Psoas muscle (tissue), 8 donors: ENCODE data around the gene ORC3. TPM values are rescaled to one million over a fixed set of nuclear protein-coding genes. Genes with fewer than 3 reads are reported as not detected.
A peak's percentile ranks its signal among the peaks of the same experiment; 100 is the strongest.

Source experiments
- ATAC-seq, 4 donors: fragments of 200-7000 bp; cut with Tn5 transposase; one replicate each; pipeline ENCODE4 v1.9.1; 2020; ENCODE audit warnings: moderate library complexity in 3 of 4, mild to moderate bottlenecking in 2 of 4
- DNase-seq, 2 donors: peaks; one replicate each; pipeline ENCODE4 v3.0.0-alpha.2; 2020
- H3K27ac ChIP-seq: fragments of 200-600 bp; one replicate; pipeline ENCODE4 v1.8.0; 2022
- H3K27me3 ChIP-seq, 3 donors: fragments of 200-600 bp in 1 of 3; one replicate each; pipeline versions ENCODE4 v1.6.1 to v1.8.0; 2013 to 2022; ENCODE audit warnings: low read length in 2 of 3, mild to moderate bottlenecking in 2 of 3, moderate library complexity in 1 of 3; ENCODE audit not compliant: insufficient read depth in 3 of 3
- H3K36me3 ChIP-seq, 2 donors: fragments of 200-600 bp in 1 of 2; one replicate each; pipeline versions ENCODE4 v1.6.1 to v1.8.0; 2013 to 2022; ENCODE audit warnings: low read depth in 1 of 2, mild to moderate bottlenecking in 1 of 2, moderate library complexity in 1 of 2; ENCODE audit not compliant: insufficient read depth in 1 of 2
- H3K4me1 ChIP-seq: fragments of 200-600 bp; one replicate; pipeline ENCODE4 v1.8.0; 2022
- H3K4me3 ChIP-seq: fragments of 200-600 bp; one replicate; pipeline ENCODE4 v1.8.0; 2022; ENCODE audit warnings: mild to moderate bottlenecking
- H3K9me3 ChIP-seq: fragments of 200-600 bp; one replicate; pipeline ENCODE4 v1.8.0; 2022
- CTCF ChIP-seq: fragments of 200-600 bp; IDR thresholded peaks from one replicate; pipeline ENCODE4 v1.8.0; 2022; ENCODE audit warnings: antibody characterized with exemption
- WGBS, 3 donors: extraction: QIAGEN DNeasy Blood & Tissue Kit; methylation state at CpG; one replicate each; pipeline versions ENCODE4 v1.1.6 to v1.1.7; 2013; 5-methylcytosine and 5-hydroxymethylcytosine counted together
- intact Hi-C, 2 donors: fragments of 100-400 bp; cut with DNase I; formaldehyde crosslinking; loops; one replicate each; pipeline versions ENCODE4 v1.11.0 to v1.14.2; 2022
- polyA plus RNA-seq, 3 donors: library from polyadenylated mRNA; stranded (reverse); fragments of 200-250 nt; gene quantifications; one replicate each; pipeline ENCODE4 v1.2.3, GENCODE V29; 2013
- total RNA-seq, 4 donors: library from RNA; stranded (reverse); fragmentation: NEBNext Ultra II Directional in 2 of 4; extraction: Animal tissue kit (Norgen Biotek cat#: 25700) in 2 of 4; gene quantifications; one replicate each; pipeline versions ENCODE4 v1.2.1 to v1.2.4, GENCODE V29; 2021 to 2023
- donor health status: healthy with polysubstance abuse.
- donor health status: DM: no; HTN: no; CAD: no; lungs with moderate emphysema.
- donor health status: Bipolar disorder and iron deficiency.
- donor health status: healthy.
- donor health status: DM: yes; HTN: yes; CAD: no.
- donor health status: DM: no; HTN: no; CAD: no.
- donor health status: DM: no; HTN: no; CAD: no.
- donor health status: DM: yes; HTN: yes; CAD: no.

The ORC3 gene
- total and polyA plus RNA-seq, 7 donors, result 14.5 to 44.0 (median 19.6) TPM

GRCh38 chr6:87656857-87657256, 66.9 kb downstream of the ORC3 start:
- Histone ChIP-seq H3K36me3 (peaks cover 0 to 38% of the 10 kb centered on the region in 2 donors), H3K27me3 (no peaks in the 10 kb centered on the region), H3K9me3 (no peaks in the 10 kb centered on the region), H3K4me1 (peaks cover 33% of the 10 kb centered on the region), H3K4me3 (no peak overlapping the region), H3K27ac (no peak overlapping the region)
- DNase-seq, result no peak
- ATAC-seq, result no peak
- no peak for TF ChIP-seq CTCF
- intact Hi-C loops, result no loop called here

GRCh38 chr6:87658516-87658915, 68.6 kb downstream of the ORC3 start:
- no peak for DNase-seq
- H3K27ac ChIP-seq, result peak overlapping the region; percentile 67
- peaks cover 44% of the 10 kb centered on the region for H3K4me1 ChIP-seq
- TF ChIP-seq CTCF, result no peak
- H3K9me3 ChIP-seq, result no peaks in the 10 kb centered on the region
- peaks cover 0 to 27% of the 10 kb centered on the region in 2 donors for H3K36me3 ChIP-seq
- intact Hi-C loops, result no loop called here
- ATAC-seq, result no peak
- H3K4me3 ChIP-seq, result no peak overlapping the region
- no peaks in the 10 kb centered on the region for H3K27me3 ChIP-seq

GRCh38 chr6:87660226-87660911, 70.4 kb downstream of the ORC3 start:
- Histone ChIP-seq H3K4me1 (peaks cover 46% of the 10 kb centered on the region), H3K4me3 (no peak overlapping the region), H3K36me3 (peaks cover 0 to 17% of the 10 kb centered on the region in 2 donors), H3K9me3 (no peaks in the 10 kb centered on the region), H3K27ac (peak overlapping the region; percentile 67), H3K27me3 (no peaks in the 10 kb centered on the region)
- intact Hi-C loops, result no loop called here
- no peak for TF ChIP-seq CTCF
- ATAC-seq, result peak; percentile 88 to 97 (median 96)
- DNase-seq, result peak; percentile 30 to 62

GRCh38 chr6:87661016-87661415, 71.1 kb downstream of the ORC3 start:
- no peak overlapping the region for H3K4me3 ChIP-seq
- no peaks in the 10 kb centered on the region for H3K9me3 ChIP-seq
- peaks cover 0 to 20% of the 10 kb centered on the region in 2 donors for H3K36me3 ChIP-seq
- TF ChIP-seq CTCF, result no peak
- DNase-seq, result no peak
- H3K27ac ChIP-seq, result peak overlapping the region; percentile 67
- intact Hi-C loops, result no loop called here
- peak; percentile 20 to 48 (median 35) for ATAC-seq
- H3K27me3 ChIP-seq, result no peaks in the 10 kb centered on the region
- 41 to 79% (median 58%) methylated on average over 1 of the region's 1 CpG for WGBS, 3 donors
- peaks cover 46% of the 10 kb centered on the region for H3K4me1 ChIP-seq

GRCh38 chr6:87661503-87661902, 71.6 kb downstream of the ORC3 start:
- intact Hi-C loops, result no loop called here
- no peak for TF ChIP-seq CTCF
- peak; percentile 31 to 65 (median 50) for ATAC-seq
- Histone ChIP-seq H3K27ac (peak overlapping the region; percentile 67), H3K27me3 (no peaks in the 10 kb centered on the region), H3K9me3 (no peaks in the 10 kb centered on the region), H3K4me1 (peaks cover 46% of the 10 kb centered on the region), H3K36me3 (peaks cover 0 to 18% of the 10 kb centered on the region in 2 donors), H3K4me3 (no peak overlapping the region)
- DNase-seq, result no peak
- WGBS, 3 donors, result 17 to 56% (median 31%) methylated on average over 1 of the region's 1 CpG
